Fibroblast of lung (primary cell): Measurements from ENCODE around the gene BCKDK. TPM values are rescaled to one million over a fixed set of nuclear protein-coding genes. Genes with fewer than 3 reads are reported as not detected.
"Not testable (repeated sequence)": the region's sequence is repeated elsewhere in the genome, so short reads cannot be mapped to it uniquely, and the experiment has no call there.

Experiments used
- DNase-seq, 2 donors: peaks; one replicate each; pipeline versions ENCODE4 v3.0.0 to v3.0.0-alpha.2; 2010; ENCODE audit warnings: low read depth in 2 of 2
- H2AFZ ChIP-seq: 2 replicates; pipeline ENCODE4 v1.5.1; 2012; ENCODE audit warnings: low read length, control low read depth, inconsistent platforms
- H3K27ac ChIP-seq: 2 replicates; pipeline ENCODE4 v1.5.1; 2011; ENCODE audit warnings: low read length, control low read depth; ENCODE audit not compliant: insufficient read depth
- H3K27me3 ChIP-seq: 2 replicates; pipeline ENCODE4 v1.5.1; 2011; ENCODE audit warnings: mild to moderate bottlenecking, low read length; ENCODE audit not compliant: control insufficient read depth, insufficient read depth
- H3K36me3 ChIP-seq: 2 replicates; pipeline ENCODE4 v1.5.1; 2011; ENCODE audit warnings: low read length; ENCODE audit not compliant: control insufficient read depth, insufficient read depth
- H3K4me1 ChIP-seq: 2 replicates; pipeline ENCODE4 v1.5.1; 2011; ENCODE audit warnings: low read length; ENCODE audit not compliant: control insufficient read depth, insufficient read depth; ENCODE audit errors: extremely low read depth
- H3K4me2 ChIP-seq: 2 replicates; pipeline ENCODE4 v1.5.1; 2011; ENCODE audit warnings: low read length, control low read depth; ENCODE audit not compliant: insufficient read depth; ENCODE audit errors: extremely low read depth
- H3K4me3 ChIP-seq, 4 experiments: fragments of 200-600 bp in 1 of 4; sonication (generic) in 1 of 4; replicated peaks in 1 of 4; 2 replicates each; pipeline ENCODE4 v1.5.1; 2011 to 2016; ENCODE audit warnings: low read length in 4 of 4, low read depth in 3 of 4, mild to moderate bottlenecking in 3 of 4, control low read depth in 2 of 4, inconsistent platforms in 1 of 4, mixed read lengths in 1 of 4; ENCODE audit not compliant: insufficient read depth in 1 of 4; ENCODE audit errors: control extremely low read depth in 1 of 4
- H3K79me2 ChIP-seq: 2 replicates; pipeline ENCODE4 v1.5.1; 2012; ENCODE audit warnings: mild to moderate bottlenecking, low read length, inconsistent platforms; ENCODE audit not compliant: control insufficient read depth, insufficient read depth
- H3K9ac ChIP-seq: 2 replicates; pipeline ENCODE4 v1.5.1; 2011; ENCODE audit warnings: mild to moderate bottlenecking, low read length, control low read depth; ENCODE audit not compliant: insufficient read depth
- H3K9me3 ChIP-seq: 2 replicates; pipeline ENCODE4 v1.5.1; 2012; ENCODE audit warnings: low read depth, low read length; ENCODE audit not compliant: control insufficient read depth, insufficient read depth
- H4K20me1 ChIP-seq: 2 replicates; pipeline ENCODE4 v1.5.1; 2011; ENCODE audit warnings: low read length; ENCODE audit not compliant: control insufficient read depth, insufficient read depth; ENCODE audit errors: extremely low read depth
- EZH2 ChIP-seq: IDR thresholded peaks from 2 replicates; pipeline ENCODE4 v1.5.1; 2012; ENCODE audit warnings: low read length, control low read depth, mild to moderate bottlenecking; ENCODE audit errors: missing control alignments
- polyA plus RNA-seq, 2 donors: library from polyadenylated mRNA; depleted of rRNA in 1 of 2; stranded (reverse) in 1 of 2; unstranded in 1 of 2; fragments of >200 nt; gene quantifications; 2 replicates each; pipeline ENCODE4 v1.2.1, GENCODE V29; 2011 to 2012; ENCODE audit warnings: missing spikeins in 1 of 2
- total RNA-seq: library from RNA; depleted of rRNA; stranded (reverse); fragments of >200 nt; gene quantifications from 2 replicates; pipeline ENCODE4 v1.2.1, GENCODE V29; 2014
- TF ChIP-seq, protein P1 (sequence below), 2 donors: IDR thresholded peaks in 1 of 2; conservative IDR thresholded peaks in 1 of 2; 1 replicate in 1 of 2; 2 replicates in 1 of 2; pipeline ENCODE4 v1.5.1; 2011 to 2012; ENCODE audit warnings: low read length in 2 of 2, control low read depth in 1 of 2, inconsistent platforms in 1 of 2, low read depth in 1 of 2, mild to moderate bottlenecking in 1 of 2

BCKDK gene
- total and polyA plus RNA-seq, 2 donors (not counting 1 experiment from before 2014, with no cell fraction given), result 18.5 to 34.8 TPM

DNA sequence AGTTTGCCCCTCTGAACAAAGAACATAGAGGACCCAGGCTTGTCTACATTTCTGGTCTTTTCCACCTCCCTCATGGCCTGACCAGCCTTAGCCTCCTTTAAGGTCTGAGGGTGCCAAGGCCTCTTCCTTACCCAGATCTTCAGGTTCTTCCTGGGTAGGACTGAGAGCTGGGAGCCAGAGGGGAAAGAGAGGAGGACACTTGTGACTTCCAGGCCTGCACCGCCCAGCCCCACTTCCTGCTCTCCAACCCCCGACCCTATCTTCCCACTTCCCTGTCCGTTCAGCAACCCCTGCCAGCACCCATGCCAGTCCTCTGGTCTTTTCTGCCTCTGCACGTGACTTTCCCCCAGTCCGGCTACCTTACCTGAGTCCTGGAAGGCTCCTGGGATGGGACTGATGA is 41.1 kb downstream of the BCKDK start:
- no peaks in the 10 kb centered on the region for H3K9me3 ChIP-seq
- TF ChIP-seq, protein P1, sequence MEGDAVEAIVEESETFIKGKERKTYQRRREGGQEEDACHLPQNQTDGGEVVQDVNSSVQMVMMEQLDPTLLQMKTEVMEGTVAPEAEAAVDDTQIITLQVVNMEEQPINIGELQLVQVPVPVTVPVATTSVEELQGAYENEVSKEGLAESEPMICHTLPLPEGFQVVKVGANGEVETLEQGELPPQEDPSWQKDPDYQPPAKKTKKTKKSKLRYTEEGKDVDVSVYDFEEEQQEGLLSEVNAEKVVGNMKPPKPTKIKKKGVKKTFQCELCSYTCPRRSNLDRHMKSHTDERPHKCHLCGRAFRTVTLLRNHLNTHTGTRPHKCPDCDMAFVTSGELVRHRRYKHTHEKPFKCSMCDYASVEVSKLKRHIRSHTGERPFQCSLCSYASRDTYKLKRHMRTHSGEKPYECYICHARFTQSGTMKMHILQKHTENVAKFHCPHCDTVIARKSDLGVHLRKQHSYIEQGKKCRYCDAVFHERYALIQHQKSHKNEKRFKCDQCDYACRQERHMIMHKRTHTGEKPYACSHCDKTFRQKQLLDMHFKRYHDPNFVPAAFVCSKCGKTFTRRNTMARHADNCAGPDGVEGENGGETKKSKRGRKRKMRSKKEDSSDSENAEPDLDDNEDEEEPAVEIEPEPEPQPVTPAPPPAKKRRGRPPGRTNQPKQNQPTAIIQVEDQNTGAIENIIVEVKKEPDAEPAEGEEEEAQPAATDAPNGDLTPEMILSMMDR (conservative IDR thresholded peaks at IDR 0.05 in 1 of 2, IDR thresholded peaks at IDR 0.05 in 1 of 2; ENCODE audit: low read depth in 1 of 2, low read length in 2 of 2), result no peak
- no peak for TF ChIP-seq EZH2

DNA sequence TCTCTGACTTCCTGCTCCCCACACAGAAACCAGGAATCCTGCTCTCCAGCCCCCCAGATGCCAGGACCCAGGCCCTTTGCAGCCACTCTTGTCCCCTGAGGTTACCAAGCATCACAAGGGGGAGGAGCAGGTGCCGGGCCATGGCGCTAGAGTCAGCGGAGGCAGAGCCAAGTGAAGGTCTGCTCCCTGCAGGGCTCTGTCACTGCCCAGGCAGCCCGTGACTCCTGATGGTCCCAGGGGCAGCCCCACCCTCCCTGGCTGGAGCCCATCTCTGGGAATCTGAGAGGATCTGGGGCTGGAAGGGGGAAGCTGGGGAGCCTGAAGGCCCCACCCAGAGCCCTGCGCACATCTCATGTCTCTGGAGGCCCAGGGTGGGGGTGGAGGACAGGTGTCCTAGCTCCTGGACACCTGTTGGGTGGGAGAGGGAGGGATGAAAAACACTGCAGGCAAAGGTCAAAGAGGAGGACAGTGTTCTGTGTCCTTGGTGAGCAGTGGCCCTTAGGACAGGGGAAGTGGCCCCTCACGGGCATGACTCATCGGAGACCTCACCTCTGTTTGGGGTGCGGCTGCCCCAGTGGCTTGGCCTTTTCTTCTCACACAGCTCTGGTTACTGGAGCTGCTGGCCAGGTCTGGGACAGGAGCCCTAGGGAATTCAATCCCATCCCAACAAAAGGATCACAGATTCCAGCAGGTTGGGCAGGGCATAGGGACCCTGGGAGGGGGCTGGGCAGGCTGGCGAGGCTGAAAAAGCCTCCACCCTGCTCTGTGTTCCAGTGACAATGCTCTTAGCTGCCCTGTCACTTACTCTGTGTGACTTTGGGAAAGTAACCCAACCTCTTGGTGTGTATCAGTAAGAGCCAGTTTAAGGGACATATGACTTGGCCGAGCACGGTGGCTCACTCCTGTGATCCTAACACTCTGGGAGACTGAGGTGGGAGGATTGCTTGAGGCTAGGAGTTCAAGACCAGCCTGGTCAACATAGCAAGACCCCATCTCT is 42.0 kb downstream of the BCKDK start, which contains the start of gene PRSS36:
Gene PRSS36 (minus strand): TSS at position 173 of the 997 bp plus-strand sequence. CDS start 31 bp downstream, at position 142.
- Histone ChIP-seq H3K4me3 (no peak within 1 kb of the TSS), H3K9me3 (no peaks in the 10 kb centered on the region), H3K79me2 (no peaks in the 10 kb centered on the region), H3K9ac (no peak within 1 kb of the TSS), H3K27ac (no peak within 1 kb of the TSS), H4K20me1 (no peaks in the 10 kb centered on the region), H3K4me2 (no peak within 1 kb of the TSS), H3K27me3 (peaks cover 27% of the 10 kb centered on the region), H3K4me1 (no peaks in the 10 kb centered on the region), H2AFZ (no peak within 1 kb of the TSS), H3K36me3 (no peaks in the 10 kb centered on the region)
- TF ChIP-seq, protein P1 (conservative IDR thresholded peaks at IDR 0.05 in 1 of 2, IDR thresholded peaks at IDR 0.05 in 1 of 2; ENCODE audit: low read depth in 1 of 2, low read length in 2 of 2), result no peak
- no peak for TF ChIP-seq EZH2
- DNase-seq, result no peak

More for the DNA sequence above, 41.1 kb downstream of the BCKDK start:
- no peak overlapping the region for H3K4me2 ChIP-seq
- no peak overlapping the region for H3K27ac ChIP-seq
- H2AFZ ChIP-seq, result no peak overlapping the region
- H3K79me2 ChIP-seq, result no peaks in the 10 kb centered on the region
- DNase-seq, result no peak
- no peak overlapping the region for H3K4me3 ChIP-seq
- H3K9ac ChIP-seq, result no peak overlapping the region
- H3K36me3 ChIP-seq, result no peaks in the 10 kb centered on the region
- no peaks in the 10 kb centered on the region for H4K20me1 ChIP-seq
- H3K4me1 ChIP-seq, result no peaks in the 10 kb centered on the region
- H3K27me3 ChIP-seq, result peaks cover 27% of the 10 kb centered on the region

DNA sequence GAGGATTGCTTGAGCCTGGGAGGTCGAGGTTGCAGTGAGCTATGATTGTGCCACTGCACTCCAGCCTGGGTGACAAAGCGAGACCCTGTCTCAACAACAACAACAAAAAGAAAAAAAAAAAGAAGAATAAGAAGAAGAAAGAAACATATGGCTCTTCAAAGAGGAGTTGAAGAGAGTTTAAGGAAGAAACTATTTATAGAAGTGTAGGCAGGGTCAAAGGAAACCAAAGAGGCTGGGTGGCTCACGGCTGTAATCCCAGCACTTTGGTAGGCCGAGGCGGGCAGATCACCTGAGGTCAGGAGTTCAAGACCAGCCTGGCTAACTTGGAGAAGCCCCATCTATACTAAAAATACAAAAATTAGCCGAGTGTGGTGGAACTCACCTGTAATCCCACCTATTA is 42.8 kb downstream of the BCKDK start:
- H3K4me1 ChIP-seq, H2AFZ ChIP-seq, H3K9me3 ChIP-seq, H3K27ac ChIP-seq, H3K36me3 ChIP-seq, DNase-seq, H3K9ac ChIP-seq, H3K79me2 ChIP-seq, H4K20me1 ChIP-seq, H3K4me2 ChIP-seq, H3K4me3 ChIP-seq: not testable (repeated sequence)
- peaks cover 23% of the 10 kb centered on the region for H3K27me3 ChIP-seq
